GM19238 (cell line): ENCODE data around the gene HELB.

Experiments used
- DNase-seq: peaks from one replicate; pipeline ENCODE4 v3.0.0; 2011; ENCODE audit warnings: low spot score; ENCODE audit not compliant: insufficient read length

The HELB gene

DNA sequence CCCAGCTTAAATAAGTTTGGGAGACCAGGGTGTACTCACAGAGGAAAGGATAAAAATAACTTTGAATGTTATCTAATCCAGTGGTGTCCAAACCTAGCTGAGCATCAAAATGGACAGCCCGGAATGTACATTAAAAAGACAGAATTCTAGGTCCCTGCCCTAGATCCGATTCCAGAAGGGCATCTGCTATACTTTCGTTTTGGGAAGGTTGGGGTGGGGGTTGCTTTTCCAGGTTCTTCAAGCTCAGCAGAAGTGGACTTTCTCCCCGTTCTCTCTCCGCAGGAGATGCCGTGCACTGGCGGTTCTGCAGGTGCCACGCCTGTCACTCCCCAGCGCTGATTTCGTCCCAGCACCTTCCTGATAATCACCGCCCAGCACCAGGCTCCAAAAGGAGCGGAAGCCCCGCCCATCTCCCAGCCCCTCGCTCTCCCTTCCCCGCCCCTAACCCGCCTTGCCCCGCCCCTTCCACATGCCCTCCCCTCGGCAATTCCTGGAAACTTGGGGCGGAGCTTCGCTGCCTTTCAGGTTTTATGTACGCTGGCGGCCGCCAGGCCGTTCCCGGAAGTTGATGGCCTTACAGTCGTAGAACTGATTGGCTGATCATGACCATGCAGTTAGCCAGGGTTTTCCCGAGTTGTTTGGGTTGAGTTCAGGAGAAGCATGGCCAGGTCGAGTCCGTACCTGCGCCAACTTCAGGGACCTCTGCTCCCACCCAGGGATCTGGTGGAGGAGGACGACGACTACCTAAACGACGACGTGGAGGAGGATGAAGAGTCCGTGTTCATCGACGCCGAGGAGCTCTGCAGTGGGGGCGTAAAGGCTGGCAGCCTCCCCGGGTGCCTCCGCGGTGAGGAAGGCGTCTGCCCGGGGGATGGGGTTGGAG is at the start of gene HELB:
Gene HELB (plus strand): TSS at position 550 of the 883 bp plus-strand sequence. CDS start 111 bp downstream, at position 661.
- DNase-seq, result peak; percentile 66

DNA sequence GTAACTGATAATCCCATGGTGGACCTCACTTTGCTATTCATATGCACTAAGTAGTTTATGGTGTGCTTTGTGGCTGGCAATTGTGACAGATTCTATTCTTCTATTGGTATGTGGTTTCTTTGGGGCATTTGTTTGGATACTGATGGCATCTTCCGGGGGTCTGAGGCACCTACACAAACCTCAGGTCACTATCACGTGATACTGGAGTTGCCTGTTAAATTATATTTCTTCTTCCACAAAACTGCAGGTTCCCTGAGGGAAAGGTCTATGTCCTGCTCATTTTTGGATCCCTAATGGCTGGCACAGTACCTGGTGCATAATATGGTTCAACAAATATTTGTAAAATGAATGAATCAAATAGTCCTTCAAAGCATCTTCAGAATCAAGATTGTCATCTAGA is 49.5 kb upstream of the HELB start:
- no peak for DNase-seq

DNA sequence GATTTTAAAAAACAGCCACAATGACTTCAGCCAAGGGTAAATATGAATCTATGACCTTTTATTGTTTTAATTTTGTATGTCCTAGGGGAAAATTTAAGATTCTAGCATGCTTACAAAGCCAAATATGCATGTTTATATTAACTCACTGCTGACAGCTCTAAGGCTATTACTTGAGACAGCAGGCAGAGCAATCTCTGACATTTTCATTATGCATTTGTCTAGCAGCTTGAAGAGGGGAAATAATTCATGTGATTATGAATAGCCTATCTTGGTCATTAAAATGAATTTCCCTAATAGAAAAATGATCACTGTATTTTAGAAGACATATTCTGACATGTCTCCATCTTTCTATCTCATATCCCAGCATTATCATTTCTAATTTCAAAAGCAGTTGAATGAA is 46.6 kb upstream of the HELB start:
- no peak for DNase-seq

DNA sequence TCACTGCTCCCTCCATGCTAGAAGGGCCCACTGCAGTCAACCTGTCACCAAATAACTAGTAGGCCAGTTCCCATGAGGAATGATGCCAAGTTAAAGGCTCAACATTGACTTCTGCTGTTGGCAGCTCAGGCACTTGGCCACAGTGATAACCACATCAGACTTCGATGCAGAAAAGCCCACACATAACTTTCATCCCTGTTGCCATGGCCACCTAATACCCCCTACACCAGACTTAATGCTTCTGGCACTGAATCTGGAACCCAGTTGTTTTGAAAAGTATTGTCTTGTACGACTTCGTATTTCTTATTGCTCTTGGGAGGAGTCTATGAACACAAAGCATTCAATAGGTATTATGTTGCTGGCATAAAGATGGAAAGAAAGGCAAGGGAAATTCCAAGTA is 44.3 kb upstream of the HELB start:
- no peak for DNase-seq

DNA sequence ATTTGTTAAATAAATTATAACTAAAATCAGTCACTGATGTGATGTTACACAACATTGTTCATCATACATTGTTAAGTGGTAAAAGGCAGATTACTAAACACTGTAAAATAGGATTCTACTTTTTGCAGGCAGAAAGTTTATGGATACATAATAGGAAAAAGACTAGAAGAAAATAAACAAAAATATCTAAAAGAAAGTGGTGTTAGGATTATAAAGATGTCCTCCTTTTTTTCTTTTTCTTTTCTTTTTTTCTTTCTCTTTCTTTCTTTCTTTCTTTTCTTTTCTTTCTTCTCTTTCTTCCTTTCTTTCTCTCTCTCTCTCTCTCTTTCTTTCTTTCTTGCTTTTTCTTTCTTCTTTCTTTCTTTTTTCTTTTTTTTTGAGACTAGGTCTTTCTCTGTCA is 39.6 kb upstream of the HELB start:
- no peak for DNase-seq

DNA sequence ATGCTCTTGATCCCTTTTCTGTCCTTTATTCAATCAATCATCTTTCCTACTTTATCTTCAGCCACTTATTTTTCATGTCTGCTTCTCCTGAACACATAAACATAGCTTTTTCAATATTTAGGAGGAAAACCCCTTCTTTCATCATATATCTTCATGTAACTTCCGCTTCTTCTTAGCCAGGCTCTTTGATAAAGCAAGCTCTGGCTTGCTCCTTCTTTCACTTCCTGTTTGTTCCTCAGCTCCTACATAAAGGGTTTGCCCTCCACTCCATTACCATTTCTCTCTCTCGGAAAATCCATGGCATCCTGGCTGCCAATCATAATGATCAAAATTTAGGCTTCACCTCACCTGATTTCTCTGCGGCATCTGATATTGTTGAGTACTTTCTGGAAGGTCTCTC is 33.7 kb upstream of the HELB start:
- no peak for DNase-seq

DNA sequence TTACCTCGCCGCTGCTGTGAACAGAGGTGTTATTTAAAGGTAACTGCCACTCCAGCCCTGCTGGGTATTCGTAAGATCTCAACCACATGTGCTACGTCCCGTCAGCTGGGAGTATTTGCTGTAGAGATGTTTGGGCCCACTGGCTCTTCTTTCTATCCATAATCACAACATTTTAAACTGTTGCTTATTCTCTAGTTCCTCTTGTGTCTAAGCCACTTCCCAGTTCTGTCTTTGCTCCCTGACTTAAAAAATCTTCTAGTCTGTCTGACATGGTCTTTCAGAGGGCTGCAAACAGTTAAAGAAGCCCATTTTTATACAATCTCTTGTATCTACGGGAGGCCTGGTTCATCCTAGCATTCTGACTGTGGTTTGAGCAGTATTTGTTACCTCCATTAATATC is 33.2 kb upstream of the HELB start:
- DNase-seq, result no peak

DNA sequence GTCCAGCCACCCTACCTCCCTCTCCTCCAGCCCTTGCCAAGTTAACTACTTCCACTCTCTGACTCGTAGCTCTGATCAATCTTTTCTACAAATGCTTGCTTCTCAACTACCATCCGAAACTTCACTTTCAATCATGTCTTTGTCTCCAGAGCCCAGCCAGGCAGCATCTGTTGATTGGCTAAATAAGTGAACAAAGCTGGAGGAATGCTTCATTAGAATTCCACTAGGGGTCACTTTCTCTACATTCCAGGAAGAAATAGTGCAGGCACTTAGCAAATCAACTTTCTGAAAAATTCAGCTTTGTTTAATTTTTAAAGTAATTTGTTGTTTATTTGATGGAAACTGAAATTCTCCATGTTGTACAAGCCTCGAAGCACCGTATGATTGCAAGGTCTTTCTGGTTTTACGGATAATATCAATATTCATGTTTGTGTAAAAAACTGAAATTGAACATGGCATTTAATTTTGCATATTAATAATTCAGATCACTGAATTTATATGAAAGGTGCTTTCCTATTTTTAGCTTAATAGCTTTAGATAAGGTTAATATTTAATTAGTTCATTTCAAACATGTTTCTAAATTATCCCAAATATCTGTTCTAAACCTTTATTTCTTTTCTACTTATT is 32.4 kb upstream of the HELB start:
- peak; percentile 5 for DNase-seq

DNA sequence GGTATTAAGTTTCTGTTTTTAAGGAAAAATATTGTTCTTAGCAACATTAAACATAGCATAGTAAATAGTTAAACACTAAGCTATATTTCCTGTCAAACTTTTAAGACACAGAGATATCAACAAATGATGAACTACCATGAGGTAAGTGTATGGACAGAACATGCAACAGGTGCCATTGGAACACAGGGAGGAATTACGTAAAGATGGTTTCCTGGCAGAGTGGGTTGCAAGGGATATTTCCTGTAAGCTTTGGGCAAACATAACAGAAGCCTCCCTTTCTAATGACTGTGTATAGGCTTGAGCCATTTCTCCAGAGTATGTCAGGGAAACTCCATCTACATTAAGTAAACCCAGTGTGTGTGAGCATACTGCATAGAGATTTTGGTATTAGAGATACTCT is 31.7 kb upstream of the HELB start:
- DNase-seq, result no peak

DNA sequence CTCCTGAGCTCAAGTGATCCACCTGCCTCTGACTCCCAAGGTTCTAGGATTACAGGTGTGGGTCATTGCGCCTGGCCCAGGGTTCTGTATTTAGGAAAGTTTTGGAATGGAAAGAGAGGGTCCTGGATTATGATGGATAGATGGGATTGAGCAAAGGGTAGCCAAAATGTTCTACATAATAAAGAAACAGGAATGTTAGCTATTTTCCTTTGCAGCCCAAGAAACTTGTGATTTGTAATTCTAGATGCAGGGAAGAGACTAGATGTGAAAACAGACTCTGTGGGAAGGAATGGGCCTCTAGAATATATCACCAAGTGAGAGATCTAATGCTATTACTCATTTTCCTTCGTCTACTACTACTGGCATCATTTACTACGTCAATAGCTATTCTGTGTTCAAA is 29.6 kb upstream of the HELB start:
- DNase-seq, result no peak

DNA sequence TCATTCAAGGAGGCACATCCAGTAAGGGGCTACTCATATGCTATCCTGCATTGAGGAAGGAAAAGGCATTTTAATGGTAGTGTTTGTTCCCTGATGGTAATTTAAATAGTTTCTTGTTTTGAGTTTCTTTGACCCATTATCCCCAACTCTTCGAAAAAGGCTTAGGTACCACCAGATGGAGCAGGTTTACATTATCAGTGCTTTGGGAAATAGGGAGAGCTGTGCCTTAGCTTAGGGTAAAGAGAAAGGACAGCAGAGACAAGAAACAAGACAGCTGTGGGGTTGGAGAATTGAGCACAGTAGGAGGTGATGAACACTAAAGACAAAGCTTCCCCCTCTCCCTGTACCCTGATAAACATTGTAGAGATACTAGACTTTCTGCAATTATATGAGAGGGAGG is 29.1 kb upstream of the HELB start:
- DNase-seq, result no peak

DNA sequence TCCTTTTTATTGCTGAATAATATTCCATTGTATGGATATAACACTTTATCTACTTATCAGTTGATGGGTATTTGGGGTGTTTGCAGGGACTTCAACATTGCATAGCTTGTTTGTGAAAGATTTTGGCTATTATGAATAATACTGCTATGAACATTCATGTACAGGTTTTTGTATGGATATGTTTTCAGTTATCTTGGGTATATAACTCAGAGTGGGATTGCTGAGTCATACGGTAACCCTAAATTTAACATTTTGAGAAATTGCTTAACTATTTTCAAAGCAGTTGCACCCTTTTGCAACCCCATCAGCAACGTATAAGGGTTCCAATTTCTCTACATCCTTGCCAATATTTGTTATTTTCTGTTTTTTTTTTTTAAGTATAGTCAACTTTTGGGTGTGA is 27.3 kb upstream of the HELB start:
- no peak for DNase-seq

DNA sequence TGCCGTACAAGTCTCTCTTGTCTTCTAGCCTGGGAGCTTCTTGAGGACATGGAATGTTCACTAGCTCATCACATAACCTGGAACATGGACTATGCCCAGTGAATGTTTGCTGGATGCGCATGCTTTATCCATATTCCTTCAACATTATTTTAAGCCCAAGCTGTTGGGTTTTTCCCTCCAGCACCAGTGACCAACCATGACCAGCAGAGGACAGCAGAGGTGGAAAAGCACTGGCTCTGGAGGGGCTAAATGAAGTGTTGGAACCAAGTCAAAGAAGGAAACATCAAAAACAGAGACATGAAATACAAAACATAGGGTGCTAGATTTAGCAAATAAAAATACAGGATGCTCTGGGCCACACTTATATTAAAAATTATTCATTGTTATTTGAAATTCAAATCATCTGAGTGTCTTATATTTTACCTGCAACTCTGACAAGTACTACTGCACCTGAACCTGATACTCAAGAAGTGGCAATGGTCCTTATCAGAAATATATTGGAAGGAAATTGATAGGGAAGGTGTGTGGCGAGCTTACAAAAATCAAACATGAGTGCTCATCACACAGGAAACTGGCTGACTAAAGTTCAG is 23.1 kb upstream of the HELB start:
- no peak for DNase-seq

DNA sequence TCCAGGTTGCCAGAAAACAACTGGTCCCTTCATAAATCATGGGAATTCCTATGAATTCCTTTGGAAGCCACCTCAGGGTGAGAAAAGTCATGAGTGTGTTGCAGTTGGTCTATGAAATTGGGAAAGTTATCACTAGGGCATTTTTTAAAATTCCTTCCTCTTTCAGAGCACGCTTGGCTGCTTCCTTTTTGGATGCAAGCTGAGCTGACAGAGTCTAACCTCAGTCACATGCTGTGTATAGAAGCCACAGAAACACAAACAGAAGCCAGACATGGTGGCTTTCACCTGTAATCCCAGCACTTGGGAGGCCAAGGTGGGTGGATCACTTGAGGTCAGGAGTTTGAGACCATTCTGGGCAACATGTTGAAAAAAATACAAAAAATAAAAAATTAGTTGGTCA is 21.7 kb upstream of the HELB start:
- DNase-seq, result no peak

DNA sequence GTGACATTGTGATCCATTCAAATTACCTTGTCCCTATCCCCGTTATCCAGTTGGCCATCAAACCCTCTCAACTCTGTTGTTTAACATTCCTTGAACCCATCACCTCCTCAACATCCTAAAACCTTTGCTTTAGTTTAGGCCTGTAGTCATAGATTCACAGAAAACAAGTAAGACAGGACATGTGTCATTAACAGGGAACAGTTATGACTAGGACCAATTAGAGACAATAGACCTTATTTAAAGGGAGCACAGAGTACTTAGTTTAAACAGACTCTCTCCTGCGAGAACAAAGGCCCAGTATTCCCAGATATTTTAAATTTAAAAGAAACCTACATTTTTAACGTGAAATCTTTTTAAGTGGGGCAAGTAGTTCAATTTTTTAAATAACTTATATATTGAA is 20.0 kb upstream of the HELB start:
- no peak for DNase-seq

DNA sequence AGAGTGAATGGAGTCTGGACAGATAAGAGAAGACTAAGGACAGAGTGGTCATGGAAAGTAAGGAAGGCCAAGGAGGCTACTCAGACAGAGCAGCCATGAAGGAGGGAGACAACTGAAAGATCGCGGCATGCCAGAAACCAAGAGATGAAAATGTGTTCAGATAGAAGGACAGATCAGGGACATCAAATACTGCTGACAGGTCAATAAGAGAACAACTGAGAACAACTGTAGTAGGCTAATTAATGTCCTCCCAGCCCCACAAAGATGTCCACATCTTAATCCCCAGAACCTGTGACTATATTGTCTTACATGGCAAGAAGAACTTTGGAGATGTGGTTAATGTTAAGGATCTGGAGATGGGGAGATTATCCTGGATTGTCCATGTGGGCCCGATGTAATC is 15.0 kb upstream of the HELB start:
- no peak for DNase-seq

DNA sequence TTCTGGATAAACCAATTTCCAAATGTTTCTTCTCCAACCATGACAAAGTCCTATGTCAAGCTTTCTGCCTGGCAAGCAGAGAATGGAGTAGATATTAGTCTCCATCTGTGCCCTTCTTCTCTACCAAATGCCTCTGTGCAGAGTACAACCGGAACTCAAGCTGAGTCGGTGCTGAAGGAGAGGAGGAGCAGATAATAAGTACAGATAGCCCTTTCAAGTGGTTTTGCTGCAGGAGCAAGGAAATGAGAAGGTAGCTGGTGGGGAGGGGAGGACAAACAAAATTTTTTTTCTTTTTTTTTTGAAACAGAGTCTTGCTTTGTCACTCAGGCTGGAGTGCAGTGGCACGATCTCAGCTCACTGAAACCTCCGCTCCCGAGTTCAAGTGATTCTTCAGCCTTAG is 14.2 kb upstream of the HELB start:
- DNase-seq, result no peak

DNA sequence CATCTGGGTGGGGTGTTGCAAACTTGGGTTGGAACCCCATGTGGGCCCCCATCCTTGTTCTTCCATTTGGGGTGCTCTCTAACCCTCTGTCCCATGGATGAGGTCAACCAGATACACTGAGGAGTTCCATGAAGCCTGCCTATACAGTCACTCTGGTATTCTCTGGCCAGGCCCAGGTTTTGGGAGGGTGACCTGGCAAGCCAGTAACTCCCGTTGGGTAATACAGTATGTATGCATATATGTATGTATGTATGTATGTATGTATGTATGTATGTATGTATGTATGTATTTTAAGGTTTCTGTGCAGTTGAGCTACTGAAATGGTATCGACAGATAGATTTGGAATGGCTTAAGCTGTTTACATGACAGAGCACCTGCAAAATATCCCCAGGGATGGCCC is 12.8 kb upstream of the HELB start:
- no peak for DNase-seq

DNA sequence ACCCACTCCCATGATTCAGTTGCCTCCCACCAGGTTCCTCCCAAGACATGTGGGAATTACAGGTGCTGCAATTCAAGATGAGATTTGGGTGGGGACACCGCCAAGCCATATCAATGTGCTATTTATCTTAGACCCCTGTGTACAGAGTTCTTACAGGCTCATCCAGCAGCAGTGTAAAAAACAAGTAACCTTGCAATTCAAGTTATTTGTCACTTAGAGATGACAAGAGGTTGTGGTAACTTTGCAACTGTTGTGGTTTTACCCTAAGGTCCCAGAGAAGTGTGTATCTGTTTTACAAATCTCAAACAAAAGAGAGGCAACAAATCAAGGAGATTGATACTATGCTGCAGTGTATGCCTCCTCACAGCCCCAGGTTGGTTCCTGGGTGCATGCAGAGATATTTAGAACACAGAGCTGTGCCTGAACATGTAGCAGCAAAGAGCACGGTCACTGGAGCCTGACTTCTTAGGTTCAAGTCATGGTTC is 11.5 kb upstream of the HELB start:
- no peak for DNase-seq

DNA sequence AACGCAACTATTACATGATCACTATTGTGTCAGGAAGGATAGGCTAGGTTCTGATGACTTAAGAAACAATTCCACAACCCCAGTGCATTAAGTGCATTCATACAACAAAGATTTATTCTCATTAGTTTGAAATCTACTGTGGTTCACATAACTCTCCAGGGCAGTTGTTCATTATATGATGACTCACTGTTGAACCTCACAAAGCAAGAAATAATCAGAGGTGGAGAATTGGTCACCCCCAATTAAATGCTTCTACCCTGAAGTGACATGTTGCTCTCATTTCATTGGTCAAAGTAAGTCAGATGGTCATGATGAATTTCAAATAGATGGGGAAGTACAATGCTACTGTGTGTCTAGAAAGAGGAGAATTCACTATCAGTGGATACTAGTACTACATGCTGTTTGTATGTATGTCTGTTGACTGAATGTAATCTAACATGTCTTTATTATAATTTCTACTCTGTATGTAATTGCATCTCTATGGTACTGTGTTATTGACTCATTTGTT is 6.1 kb upstream of the HELB start:
- DNase-seq, result no peak

DNA sequence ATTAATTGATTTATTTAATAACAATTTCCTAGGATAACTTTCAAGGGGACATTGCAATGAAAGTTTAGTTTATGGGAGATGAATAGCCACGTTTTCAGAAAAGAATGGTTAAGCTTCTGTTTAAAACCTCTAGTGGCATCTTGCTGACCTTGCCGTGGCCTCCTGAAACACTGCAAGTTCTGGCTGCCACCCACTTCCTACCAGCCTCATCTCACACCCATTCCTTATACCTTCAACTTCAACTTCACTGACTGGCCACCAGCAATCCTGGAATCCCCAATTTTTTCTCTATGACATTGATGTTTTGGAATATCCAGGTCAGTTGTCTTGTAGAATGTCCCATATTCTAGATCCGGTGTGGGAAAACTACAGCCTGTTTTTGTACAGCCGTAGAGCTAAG is 5.2 kb upstream of the HELB start:
- DNase-seq, result no peak

DNA sequence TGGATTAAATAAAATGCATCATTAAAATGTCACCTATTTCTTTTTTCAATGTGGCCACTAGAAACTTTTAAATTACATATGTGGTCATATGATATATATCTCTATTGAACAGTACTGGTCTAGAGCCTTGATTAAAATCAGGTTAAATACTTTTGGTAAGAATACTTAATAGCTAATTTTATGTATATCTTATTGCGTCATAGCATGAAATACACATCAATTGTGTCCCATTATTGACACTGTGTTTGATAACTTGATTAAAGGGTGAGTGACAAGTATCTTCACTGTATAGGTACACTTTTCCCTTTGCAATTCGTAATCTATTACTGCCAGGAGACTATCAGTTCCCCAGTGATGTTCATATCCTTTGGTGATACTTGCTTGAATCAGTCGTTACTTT is 4.4 kb upstream of the HELB start:
- DNase-seq, result no peak

DNA sequence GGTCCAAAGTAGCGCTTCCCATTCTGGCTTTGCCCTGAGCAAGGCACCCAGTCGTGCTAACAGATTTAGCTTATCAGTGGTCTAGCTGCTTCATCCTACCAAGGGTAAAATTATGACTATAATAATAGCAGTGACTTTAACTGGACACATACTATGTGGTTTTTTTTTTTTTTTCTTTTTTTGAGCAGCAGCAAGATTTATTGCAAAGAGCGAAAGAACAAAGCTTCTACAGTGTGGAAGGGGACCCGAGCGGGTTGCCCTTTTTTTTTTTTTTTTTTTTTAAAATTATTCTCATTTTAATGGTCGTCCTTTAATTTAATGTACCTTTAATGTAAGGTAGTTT is 505 bp downstream of the HELB start:
- no peak for DNase-seq
